Central memory CD4-positive, alpha-beta T cell (primary cell): ENCODE data around the gene ZFYVE16.
"Not testable (repeated sequence)": the region's sequence is repeated elsewhere in the genome, so short reads cannot be mapped to it uniquely, and the experiment has no call there.

Source experiments
- DNase-seq: peaks from one replicate; pipeline ENCODE4 v3.0.0; 2022

ZFYVE16 gene

GRCh38 chr5:80491296-80491695 is 83.4 kb downstream of the ZFYVE16 start:
- DNase-seq = no peak

DNA sequence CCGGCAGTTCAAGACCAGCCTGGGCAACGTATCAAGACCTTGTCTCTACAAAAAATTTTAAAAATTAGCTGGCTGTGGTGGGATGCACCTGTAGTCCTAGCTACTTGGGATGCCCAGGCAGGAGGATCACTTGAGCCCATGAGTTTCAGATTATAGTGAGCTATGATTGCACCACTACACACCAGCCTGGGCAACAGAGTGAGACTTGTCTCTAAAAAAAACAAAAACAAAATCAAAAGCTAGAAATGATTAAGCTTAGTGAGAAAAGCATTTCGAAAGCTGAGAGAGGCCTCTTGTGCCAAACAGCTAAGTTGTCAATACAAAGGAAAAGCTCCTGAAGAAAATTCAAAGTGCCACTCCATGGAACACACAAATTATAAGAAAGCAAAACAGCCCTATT is 84.9 kb downstream of the ZFYVE16 start:
- no peak for DNase-seq

- DNase-seq = not testable (repeated sequence)
Observed at GRCh38 chr5:80493443-80493842, 85.6 kb downstream of the ZFYVE16 start.

GRCh38 chr5:80495891-80496290 is 88.0 kb downstream of the ZFYVE16 start:
- no peak for DNase-seq

DNA sequence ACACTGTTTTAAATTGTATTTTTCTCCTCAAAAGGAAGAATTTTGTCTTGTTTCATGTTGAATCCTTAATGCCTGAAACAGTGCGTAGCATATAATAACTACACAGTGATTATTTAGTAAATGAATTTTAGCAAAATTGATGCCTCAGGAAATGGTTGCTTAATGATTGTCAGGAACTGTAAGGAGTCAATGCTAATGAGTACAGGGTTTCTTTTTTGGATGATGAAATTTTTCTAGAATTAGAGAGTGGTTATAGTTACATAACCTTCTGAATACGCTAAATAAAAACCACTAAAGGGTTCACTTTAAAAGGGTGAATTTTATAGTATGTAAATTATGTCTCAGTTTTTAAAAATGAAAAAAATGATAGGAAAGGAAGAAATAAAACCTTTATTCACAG is 94.9 kb downstream of the ZFYVE16 start:
- no peak for DNase-seq

DNA sequence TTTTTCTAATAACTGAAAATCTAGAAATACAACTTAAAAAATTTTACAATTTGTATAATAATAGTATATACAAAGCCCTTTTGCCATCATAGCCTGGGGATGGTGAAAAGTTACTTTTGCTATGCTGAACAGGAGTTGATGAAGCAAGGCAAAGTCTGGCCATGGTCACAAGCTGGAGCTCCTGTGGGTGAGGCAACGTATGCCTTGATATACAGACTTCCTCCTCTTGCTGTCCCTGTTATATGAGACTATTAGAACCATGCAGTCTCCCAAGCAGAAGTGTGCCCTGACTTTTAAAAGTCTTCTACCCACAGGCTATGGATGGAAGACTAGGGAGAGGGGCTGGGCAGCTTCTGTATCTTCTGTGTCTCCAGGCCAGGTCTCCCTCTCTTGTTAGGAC is 95.8 kb downstream of the ZFYVE16 start:
- DNase-seq = no peak

- no peak for DNase-seq
Observed at GRCh38 chr5:80504833-80505232, 97.0 kb downstream of the ZFYVE16 start.

DNA sequence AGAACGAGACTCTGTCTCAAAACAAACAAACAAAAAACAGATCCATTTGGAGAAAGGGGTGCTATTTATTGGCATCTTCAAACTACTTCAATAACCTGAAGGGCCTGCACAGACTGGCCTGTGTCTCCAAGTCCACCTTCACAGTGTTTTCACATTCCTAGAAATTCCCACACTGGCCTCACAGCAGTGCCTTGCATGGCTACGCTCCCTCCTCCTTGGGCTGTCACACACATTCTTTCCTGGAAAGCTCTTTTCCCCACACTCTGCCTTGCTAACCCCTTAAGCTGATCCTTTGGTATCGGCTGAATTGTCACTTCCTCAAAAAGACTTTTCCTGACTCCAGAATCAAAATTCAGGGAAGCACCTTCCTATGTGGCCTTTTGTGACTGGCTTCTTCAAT is 99.8 kb downstream of the ZFYVE16 start:
- no peak for DNase-seq

- no peak for DNase-seq
Observed at GRCh38 chr5:80508844-80509243, 101.0 kb downstream of the ZFYVE16 start.

DNA sequence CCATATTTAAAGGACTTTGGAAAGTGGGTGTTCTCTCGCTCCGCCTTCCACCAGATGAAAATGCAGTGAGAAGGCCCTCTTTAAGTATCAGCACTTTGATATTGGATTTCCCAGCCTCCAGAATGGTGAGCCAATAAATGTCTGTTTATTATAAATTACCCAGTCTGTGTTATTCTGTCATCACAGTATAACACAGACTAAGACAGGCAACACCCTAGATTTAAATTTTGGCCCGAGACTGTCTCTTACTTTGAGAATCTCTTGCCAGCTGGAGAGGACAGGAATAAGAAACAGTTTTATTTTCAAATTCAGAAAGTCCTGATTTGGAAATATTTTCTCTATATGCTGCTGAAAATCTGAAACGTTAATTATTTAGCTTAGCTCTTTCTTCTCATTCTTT is 101.5 kb downstream of the ZFYVE16 start:
- no peak for DNase-seq

GRCh38 chr5:80516826-80517225 is 109.0 kb downstream of the ZFYVE16 start:
- DNase-seq = no peak
